Stimulated activated memory B cell treated with anti-CD40 and anti-IgM and Interleukin-4, amounts not matched to agents 10 μg/mL and 1 μg/mL and 100 μg/mL, for 72 hours (primary cell): ENCODE data around the gene PLIN5.
A peak's percentile ranks its signal among the peaks of the same experiment; 100 is the strongest.

Experiments used
- ATAC-seq: fragments of 150-1000 bp; cut with Tn5 transposase; 2 replicates; pipeline ENCODE4 v1.10.0; 2021
- H3K27ac Mint-ChIP-seq: one replicate; pipeline ENCODE4 v1.8.0; 2022; ENCODE audit warnings: mild to moderate bottlenecking, mixed read lengths
- H3K27me3 Mint-ChIP-seq: one replicate; pipeline ENCODE4 v1.8.0; 2022; ENCODE audit warnings: mixed read lengths
- H3K36me3 Mint-ChIP-seq: one replicate; pipeline ENCODE4 v1.8.0; 2022; ENCODE audit warnings: mixed read lengths
- H3K4me1 Mint-ChIP-seq: one replicate; pipeline ENCODE4 v1.8.0; 2022; ENCODE audit warnings: mixed read lengths
- H3K4me3 Mint-ChIP-seq: one replicate; pipeline ENCODE4 v1.8.0; 2022; ENCODE audit warnings: mild to moderate bottlenecking, moderate library complexity, mixed read lengths
- H3K9me3 Mint-ChIP-seq: one replicate; pipeline ENCODE4 v1.8.0; 2022; ENCODE audit warnings: mixed read lengths

The PLIN5 gene

GRCh38 chr19:4522291-4523002 lies 12.6 kb downstream of the PLIN5 start:
- no peak overlapping the region for H3K27ac Mint-ChIP-seq
- ATAC-seq = no peak
- H3K4me3 Mint-ChIP-seq = no peak overlapping the region
- H3K4me1 Mint-ChIP-seq = no peaks in the 10 kb centered on the region
- H3K9me3 Mint-ChIP-seq = no peaks in the 10 kb centered on the region
- peaks cover 43% of the 10 kb centered on the region for H3K27me3 Mint-ChIP-seq
- H3K36me3 Mint-ChIP-seq = no peaks in the 10 kb centered on the region

- Mint-ChIP-seq H3K27me3 (peaks cover 49% of the 10 kb centered on the region), H3K27ac (no peak overlapping the region), H3K9me3 (no peaks in the 10 kb centered on the region), H3K4me3 (no peak overlapping the region), H3K36me3 (no peaks in the 10 kb centered on the region), H3K4me1 (no peaks in the 10 kb centered on the region)
- ATAC-seq = no peak
These were observed 13.2 kb downstream of the PLIN5 start for GRCh38 chr19:4521888-4522242.

- H3K27ac Mint-ChIP-seq = no peak overlapping the region
- H3K4me3 Mint-ChIP-seq = no peak overlapping the region
- no peaks in the 10 kb centered on the region for H3K4me1 Mint-ChIP-seq
- H3K9me3 Mint-ChIP-seq = no peaks in the 10 kb centered on the region
- ATAC-seq = no peak
- H3K27me3 Mint-ChIP-seq = peaks cover 54% of the 10 kb centered on the region
- H3K36me3 Mint-ChIP-seq = no peaks in the 10 kb centered on the region
These were observed 13.7 kb downstream of the PLIN5 start for GRCh38 chr19:4521170-4521887.

GRCh38 chr19:4519521-4520277 lies 15.3 kb downstream of the PLIN5 start:
- Mint-ChIP-seq H3K27ac (no peak overlapping the region), H3K36me3 (no peaks in the 10 kb centered on the region), H3K4me3 (no peak overlapping the region), H3K27me3 (peaks cover 54% of the 10 kb centered on the region), H3K9me3 (no peaks in the 10 kb centered on the region), H3K4me1 (no peaks in the 10 kb centered on the region)
- ATAC-seq = no peak

- H3K9me3 Mint-ChIP-seq = no peaks in the 10 kb centered on the region
- H3K27me3 Mint-ChIP-seq = peaks cover 54% of the 10 kb centered on the region
- no peaks in the 10 kb centered on the region for H3K4me1 Mint-ChIP-seq
- H3K27ac Mint-ChIP-seq = no peak overlapping the region
- no peak overlapping the region for H3K4me3 Mint-ChIP-seq
- no peaks in the 10 kb centered on the region for H3K36me3 Mint-ChIP-seq
- ATAC-seq = no peak
These were observed 15.9 kb downstream of the PLIN5 start for GRCh38 chr19:4519172-4519496.

- no peaks in the 10 kb centered on the region for H3K4me1 Mint-ChIP-seq
- H3K4me3 Mint-ChIP-seq = no peak within 1 kb of the TSS
- no peak within 1 kb of the TSS for H3K27ac Mint-ChIP-seq
- H3K9me3 Mint-ChIP-seq = no peaks in the 10 kb centered on the region
- H3K27me3 Mint-ChIP-seq = peaks cover 56% of the 10 kb centered on the region
- no peaks in the 10 kb centered on the region for H3K36me3 Mint-ChIP-seq
- no peak for ATAC-seq
These were observed 16.5 kb downstream of the PLIN5 start, which contains the start of gene PLIN4 for GRCh38 chr19:4518345-4519171. Gene PLIN4 (minus strand): TSS chr19:4518486. CDS start chr19:4518272, 214 bp downstream.

GRCh38 chr19:4517451-4518057 lies 17.5 kb downstream of the PLIN5 start:
- H3K27ac Mint-ChIP-seq = no peak overlapping the region
- no peaks in the 10 kb centered on the region for H3K9me3 Mint-ChIP-seq
- no peaks in the 10 kb centered on the region for H3K4me1 Mint-ChIP-seq
- no peaks in the 10 kb centered on the region for H3K36me3 Mint-ChIP-seq
- H3K27me3 Mint-ChIP-seq = peaks cover 62% of the 10 kb centered on the region
- H3K4me3 Mint-ChIP-seq = no peak overlapping the region
- no peak for ATAC-seq

- no peaks in the 10 kb centered on the region for H3K9me3 Mint-ChIP-seq
- H3K27me3 Mint-ChIP-seq = peaks cover 60% of the 10 kb centered on the region
- no peaks in the 10 kb centered on the region for H3K36me3 Mint-ChIP-seq
- no peaks in the 10 kb centered on the region for H3K4me1 Mint-ChIP-seq
- H3K27ac Mint-ChIP-seq = no peak overlapping the region
- peak; percentile 14 for ATAC-seq
- H3K4me3 Mint-ChIP-seq = no peak overlapping the region
These were observed 18.1 kb downstream of the PLIN5 start for GRCh38 chr19:4516939-4517300.

GRCh38 chr19:4516199-4516938 lies 18.7 kb downstream of the PLIN5 start:
- no peaks in the 10 kb centered on the region for H3K9me3 Mint-ChIP-seq
- H3K36me3 Mint-ChIP-seq = no peaks in the 10 kb centered on the region
- H3K4me1 Mint-ChIP-seq = no peaks in the 10 kb centered on the region
- no peak overlapping the region for H3K4me3 Mint-ChIP-seq
- H3K27ac Mint-ChIP-seq = no peak overlapping the region
- H3K27me3 Mint-ChIP-seq = peaks cover 54% of the 10 kb centered on the region
- no peak for ATAC-seq

- H3K27me3 Mint-ChIP-seq = peaks cover 48% of the 10 kb centered on the region
- H3K4me3 Mint-ChIP-seq = no peak overlapping the region
- no peak overlapping the region for H3K27ac Mint-ChIP-seq
- H3K4me1 Mint-ChIP-seq = no peaks in the 10 kb centered on the region
- no peaks in the 10 kb centered on the region for H3K36me3 Mint-ChIP-seq
- H3K9me3 Mint-ChIP-seq = no peaks in the 10 kb centered on the region
- no peak for ATAC-seq
These were observed 19.3 kb downstream of the PLIN5 start for GRCh38 chr19:4515732-4516131.

- no peaks in the 10 kb centered on the region for H3K4me1 Mint-ChIP-seq
- no peaks in the 10 kb centered on the region for H3K9me3 Mint-ChIP-seq
- H3K27ac Mint-ChIP-seq = no peak overlapping the region
- H3K36me3 Mint-ChIP-seq = no peaks in the 10 kb centered on the region
- H3K27me3 Mint-ChIP-seq = peaks cover 26% of the 10 kb centered on the region
- ATAC-seq = no peak
- H3K4me3 Mint-ChIP-seq = no peak overlapping the region
These were observed 21.8 kb downstream of the PLIN5 start for GRCh38 chr19:4513248-4513647.

- Mint-ChIP-seq H3K4me1 (no peaks in the 10 kb centered on the region), H3K9me3 (no peaks in the 10 kb centered on the region), H3K4me3 (no peak overlapping the region), H3K27ac (no peak overlapping the region), H3K27me3 (peaks cover 15% of the 10 kb centered on the region), H3K36me3 (no peaks in the 10 kb centered on the region)
- ATAC-seq = no peak
These were observed 23.0 kb downstream of the PLIN5 start for GRCh38 chr19:4512070-4512469.

- Mint-ChIP-seq H3K36me3 (peaks cover 4% of the 10 kb centered on the region), H3K4me1 (no peaks in the 10 kb centered on the region), H3K4me3 (no peak overlapping the region), H3K9me3 (no peaks in the 10 kb centered on the region), H3K27me3 (peaks cover 9% of the 10 kb centered on the region), H3K27ac (no peak overlapping the region)
- ATAC-seq = no peak
These were observed 23.5 kb downstream of the PLIN5 start for GRCh38 chr19:4511300-4512054.
